ENCODE data around the gene SELENOW. TPM values are rescaled to one million over a fixed set of nuclear protein-coding genes. Genes with fewer than 3 reads are reported as not detected.

The SELENOW gene
- total and polyA plus RNA-seq, 7 donors: 329 to 3,138 (median 1,579) TPM

GRCh38 chr19:47756627-47756929, 21.9 kb upstream of the SELENOW start:
- intact Hi-C loops (cut with DNase I): no loop called here
- Histone ChIP-seq H3K27ac (no peak overlapping the region), H3K4me1 (no peaks in the 10 kb centered on the region), H3K9me3 (no peaks in the 10 kb centered on the region), H3K27me3 (no peaks in the 10 kb centered on the region), H3K4me3 (no peak overlapping the region), H3K36me3 (peaks cover 58 to 83% (median 68%) of the 10 kb centered on the region in 4 donors)
- no peak for DNase-seq
- TF ChIP-seq EP300 (IDR thresholded peaks at IDR 0.05): no peak
- TF ChIP-seq POLR2AphosphoS5 (IDR thresholded peaks at IDR 0.05): no peak
- TF ChIP-seq, protein P1, sequence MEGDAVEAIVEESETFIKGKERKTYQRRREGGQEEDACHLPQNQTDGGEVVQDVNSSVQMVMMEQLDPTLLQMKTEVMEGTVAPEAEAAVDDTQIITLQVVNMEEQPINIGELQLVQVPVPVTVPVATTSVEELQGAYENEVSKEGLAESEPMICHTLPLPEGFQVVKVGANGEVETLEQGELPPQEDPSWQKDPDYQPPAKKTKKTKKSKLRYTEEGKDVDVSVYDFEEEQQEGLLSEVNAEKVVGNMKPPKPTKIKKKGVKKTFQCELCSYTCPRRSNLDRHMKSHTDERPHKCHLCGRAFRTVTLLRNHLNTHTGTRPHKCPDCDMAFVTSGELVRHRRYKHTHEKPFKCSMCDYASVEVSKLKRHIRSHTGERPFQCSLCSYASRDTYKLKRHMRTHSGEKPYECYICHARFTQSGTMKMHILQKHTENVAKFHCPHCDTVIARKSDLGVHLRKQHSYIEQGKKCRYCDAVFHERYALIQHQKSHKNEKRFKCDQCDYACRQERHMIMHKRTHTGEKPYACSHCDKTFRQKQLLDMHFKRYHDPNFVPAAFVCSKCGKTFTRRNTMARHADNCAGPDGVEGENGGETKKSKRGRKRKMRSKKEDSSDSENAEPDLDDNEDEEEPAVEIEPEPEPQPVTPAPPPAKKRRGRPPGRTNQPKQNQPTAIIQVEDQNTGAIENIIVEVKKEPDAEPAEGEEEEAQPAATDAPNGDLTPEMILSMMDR (IDR thresholded peaks at IDR 0.05): no peak
- TF ChIP-seq POLR2A (IDR thresholded peaks at IDR 0.05): no peak
- WGBS, 2 donors: 79 to 93% methylated on average over 12 of the region's 12 CpGs

GRCh38 chr19:47756953-47757608, 21.4 kb upstream of the SELENOW start:
- Histone ChIP-seq H3K36me3 (peaks cover 53 to 78% (median 64%) of the 10 kb centered on the region in 4 donors), H3K9me3 (no peaks in the 10 kb centered on the region), H3K4me3 (no peak overlapping the region), H3K27me3 (no peaks in the 10 kb centered on the region), H3K27ac (no peak overlapping the region), H3K4me1 (no peaks in the 10 kb centered on the region)
- DNase-seq: no peak
- 32 to 78% methylated on average over 22 of the region's 22 CpGs for WGBS, 2 donors
- intact Hi-C loops (cut with DNase I): no loop called here
- no peak for TF ChIP-seq EP300 (IDR thresholded peaks at IDR 0.05)
- TF ChIP-seq, protein P1 (IDR thresholded peaks at IDR 0.05): no peak

- DNase-seq: no peak
- WGBS, 2 donors: 29 to 70% methylated on average over 14 of the region's 14 CpGs
- H3K4me1 ChIP-seq: no peaks in the 10 kb centered on the region
- H3K27me3 ChIP-seq: no peaks in the 10 kb centered on the region
- TF ChIP-seq EP300 (IDR thresholded peaks at IDR 0.05) (no peak), POLR2A (IDR thresholded peaks at IDR 0.05) (no peak), POLR2AphosphoS5 (IDR thresholded peaks at IDR 0.05) (no peak)
- TF ChIP-seq, protein P1 (IDR thresholded peaks at IDR 0.05): no peak
- no peak overlapping the region for H3K4me3 ChIP-seq
- intact Hi-C loops (cut with DNase I): no loop called here
- no peak overlapping the region for H3K27ac ChIP-seq
- no peaks in the 10 kb centered on the region for H3K9me3 ChIP-seq
- H3K36me3 ChIP-seq: peaks cover 45 to 71% (median 56%) of the 10 kb centered on the region in 4 donors
Measured at GRCh38 chr19:47757617-47758442, 20.7 kb upstream of the SELENOW start.

- Histone ChIP-seq H3K4me1 (no peaks in the 10 kb centered on the region), H3K36me3 (peaks cover 41 to 65% (median 50%) of the 10 kb centered on the region in 4 donors), H3K4me3 (no peak overlapping the region), H3K27me3 (no peaks in the 10 kb centered on the region), H3K27ac (no peak overlapping the region), H3K9me3 (no peaks in the 10 kb centered on the region)
- TF ChIP-seq POLR2A (IDR thresholded peaks at IDR 0.05): no peak
- TF ChIP-seq, protein P1 (IDR thresholded peaks at IDR 0.05): no peak
- no peak for TF ChIP-seq POLR2AphosphoS5 (IDR thresholded peaks at IDR 0.05)
- no peak for TF ChIP-seq EP300 (IDR thresholded peaks at IDR 0.05)
- WGBS, 2 donors: 24 to 74% methylated on average over 5 of the region's 5 CpGs
- no peak for DNase-seq
- intact Hi-C loops (cut with DNase I): no loop called here
Measured at GRCh38 chr19:47758443-47758804, 20.1 kb upstream of the SELENOW start.
